Activated naive CD4-positive, alpha-beta T cell treated with anti-CD3 and anti-CD28 coated beads for 36 hours (primary cell): Measurements from ENCODE around the gene FUT8. TPM values are rescaled to one million over a fixed set of nuclear protein-coding genes. Genes with fewer than 3 reads are reported as not detected.
"Not testable (repeated sequence)": the region's sequence is repeated elsewhere in the genome, so short reads cannot be mapped to it uniquely, and the experiment has no call there.

ENCODE experiments used
- CTCF ChIA-PET: fragments of 350-600 bp; sonication (Branson Sonifier 250); formaldehyde crosslinking; loops from one replicate; lab custom pipeline; 2021; ENCODE audit warnings: antibody characterized with exemption; lab: Charles Lee
- DNase-seq: peaks from one replicate; pipeline ENCODE4 v3.0.0-alpha.2; 2020
- H3K27ac Mint-ChIP-seq: one replicate; pipeline ENCODE4 v1.8.0; 2021; ENCODE audit warnings: mild to moderate bottlenecking, mixed read lengths
- H3K27me3 Mint-ChIP-seq: one replicate; pipeline ENCODE4 v1.8.0; 2021; ENCODE audit warnings: low read depth, mixed read lengths
- H3K36me3 Mint-ChIP-seq: one replicate; pipeline ENCODE4 v1.8.0; 2021; ENCODE audit warnings: low read depth, mixed read lengths
- H3K4me1 Mint-ChIP-seq: one replicate; pipeline ENCODE4 v1.8.0; 2021; ENCODE audit warnings: low read depth, mixed read lengths
- H3K4me3 Mint-ChIP-seq: one replicate; pipeline ENCODE4 v1.8.0; 2021; ENCODE audit warnings: mild to moderate bottlenecking, moderate library complexity, mixed read lengths
- H3K9me3 Mint-ChIP-seq: one replicate; pipeline ENCODE4 v1.8.0; 2021; ENCODE audit warnings: mixed read lengths
- intact Hi-C: fragments of 100-400 bp; cut with micrococcal nuclease; formaldehyde crosslinking; loops from one replicate; pipeline ENCODE4 v1.15.1; 2023
- total RNA-seq, 2 experiments: library from RNA; stranded (reverse); gene quantifications; one replicate each; pipeline ENCODE4 v1.2.3, GENCODE V29; 2021

FUT8 gene
- total RNA-seq, 2 experiments from 2014 or later = 34.6 to 38.7 TPM

- CTCF ChIA-PET = no interaction called here
- Mint-ChIP-seq H3K27me3 (no peaks in the 10 kb centered on the region), H3K4me3 (no peak overlapping the region), H3K36me3 (peaks cover 21% of the 10 kb centered on the region), H3K27ac (no peak overlapping the region), H3K4me1 (peaks cover 29% of the 10 kb centered on the region), H3K9me3 (no peaks in the 10 kb centered on the region)
- DNase-seq = no peak
- intact Hi-C loops = no loop called here
Observed at GRCh38 chr14:65465584-65465983, 53.1 kb downstream of the FUT8 start.

DNA sequence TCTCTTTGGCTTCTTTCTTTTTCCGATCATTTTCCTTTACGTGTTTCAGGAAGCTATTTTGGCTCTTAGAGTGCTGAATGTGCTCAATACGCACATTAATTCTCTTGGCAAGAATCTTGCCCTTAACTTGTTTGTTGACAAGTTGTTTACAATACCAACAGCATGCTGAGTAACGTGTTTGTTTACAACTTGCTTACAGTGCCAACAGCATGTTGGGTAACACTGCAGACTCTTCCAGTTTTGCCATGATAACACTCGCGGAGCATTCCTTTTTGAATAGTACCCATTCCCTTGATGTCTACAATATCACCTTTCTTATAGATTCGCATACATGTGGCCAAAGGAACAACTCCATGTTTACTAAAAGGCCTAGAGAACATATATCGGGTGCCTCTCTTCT lies 55.4 kb downstream of the FUT8 start:
- H3K4me3 Mint-ChIP-seq, intact Hi-C loops, H3K27me3 Mint-ChIP-seq, CTCF ChIA-PET, H3K27ac Mint-ChIP-seq, H3K9me3 Mint-ChIP-seq, DNase-seq: not testable (repeated sequence)
- Mint-ChIP-seq H3K36me3 (peaks cover 12% of the 10 kb centered on the region), H3K4me1 (peaks cover 19% of the 10 kb centered on the region)

- Mint-ChIP-seq H3K27ac (no peak overlapping the region), H3K4me3 (no peak overlapping the region), H3K4me1 (peaks cover 17% of the 10 kb centered on the region), H3K27me3 (no peaks in the 10 kb centered on the region), H3K9me3 (no peaks in the 10 kb centered on the region), H3K36me3 (peaks cover 11% of the 10 kb centered on the region)
- CTCF ChIA-PET = no interaction called here
- DNase-seq = no peak
- intact Hi-C loops = no loop called here
Observed at GRCh38 chr14:65469903-65470302, 57.4 kb downstream of the FUT8 start.

DNA sequence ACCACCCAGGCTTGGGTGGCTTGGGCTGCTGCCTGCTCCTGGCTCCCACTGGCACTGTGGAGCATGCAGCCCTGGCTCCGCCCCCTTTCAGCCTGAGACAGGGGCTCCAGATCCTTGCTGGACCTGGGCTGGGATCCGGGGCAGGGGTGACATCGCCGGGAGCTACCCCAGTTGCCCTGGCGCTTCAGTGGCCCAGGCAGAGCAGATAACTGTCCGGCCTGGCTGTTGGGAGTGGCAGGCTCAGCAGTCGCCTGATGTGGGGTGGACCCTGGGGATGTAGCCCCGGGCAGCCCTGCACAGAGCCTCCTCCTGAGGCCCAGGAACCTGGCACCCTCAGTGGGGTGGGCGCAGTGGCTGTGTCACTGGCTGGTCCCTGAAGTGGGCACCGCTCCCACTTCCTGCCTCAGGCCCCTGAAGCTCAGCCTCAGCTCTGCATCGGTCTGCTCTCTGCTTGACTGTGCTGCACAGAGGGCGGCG lies 57.9 kb downstream of the FUT8 start:
- no peak for DNase-seq
- H3K36me3 Mint-ChIP-seq = peaks cover 13% of the 10 kb centered on the region
- no peaks in the 10 kb centered on the region for H3K9me3 Mint-ChIP-seq
- H3K4me1 Mint-ChIP-seq = peaks cover 19% of the 10 kb centered on the region
- no peaks in the 10 kb centered on the region for H3K27me3 Mint-ChIP-seq
- intact Hi-C loops = no loop called here
- CTCF ChIA-PET = interaction anchor here (0.6 kb wide), 1 partner anchor 550 kb away, joined by 3 read pairs; no protein-coding TSS in a partner anchor
- H3K4me3 Mint-ChIP-seq = no peak overlapping the region
- no peak overlapping the region for H3K27ac Mint-ChIP-seq

DNA sequence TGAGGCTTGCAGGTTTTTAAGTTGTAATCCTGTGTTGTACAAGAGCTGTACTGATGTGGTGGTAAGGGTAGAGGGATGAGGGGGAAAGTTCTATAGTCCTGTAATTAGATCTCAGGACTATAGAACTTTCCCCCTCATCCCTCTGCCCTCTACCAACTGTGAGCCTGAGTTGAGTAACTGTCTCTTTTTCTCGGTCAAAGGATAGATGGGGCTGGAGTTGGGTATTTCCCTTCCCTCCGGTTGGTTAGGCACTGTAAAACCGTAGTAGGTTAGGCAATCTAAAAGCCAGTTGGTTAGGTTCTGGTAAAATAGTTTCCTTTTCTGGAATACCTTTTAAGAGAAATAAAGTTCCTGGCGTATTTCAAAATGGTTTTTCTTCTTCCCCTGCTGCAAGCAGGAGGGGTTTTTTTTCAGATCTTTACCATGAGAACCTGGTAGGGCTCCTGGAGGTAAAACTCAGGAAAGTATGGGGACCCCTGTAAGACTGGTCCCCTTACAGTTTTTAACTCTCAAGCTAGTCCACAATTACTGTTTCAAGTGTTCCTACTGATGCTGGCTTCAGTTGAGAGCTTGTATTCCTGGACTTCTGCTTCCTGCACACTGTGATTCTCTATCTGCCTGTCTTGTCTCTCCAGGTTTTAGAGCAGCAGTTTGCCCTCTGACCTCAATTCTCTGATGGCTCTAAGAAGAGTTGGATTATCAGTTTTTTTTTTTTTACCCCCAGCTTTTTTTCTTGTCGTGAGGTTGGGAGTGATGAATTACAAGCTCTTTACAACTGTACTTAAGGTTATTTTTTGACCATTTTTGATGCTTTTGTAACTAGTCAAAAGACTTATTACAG lies 58.7 kb downstream of the FUT8 start:
- CTCF ChIA-PET = interaction anchor here (1.4 kb wide), 1 partner anchor 14 kb away, joined by 3 read pairs; no protein-coding TSS in a partner anchor
- no peak for DNase-seq
- H3K27ac Mint-ChIP-seq = no peak overlapping the region
- H3K4me3 Mint-ChIP-seq = no peak overlapping the region
- H3K27me3 Mint-ChIP-seq = no peaks in the 10 kb centered on the region
- peaks cover 25% of the 10 kb centered on the region for H3K4me1 Mint-ChIP-seq
- H3K36me3 Mint-ChIP-seq = peaks cover 13% of the 10 kb centered on the region
- intact Hi-C loops = no loop called here
- H3K9me3 Mint-ChIP-seq = no peaks in the 10 kb centered on the region

DNA sequence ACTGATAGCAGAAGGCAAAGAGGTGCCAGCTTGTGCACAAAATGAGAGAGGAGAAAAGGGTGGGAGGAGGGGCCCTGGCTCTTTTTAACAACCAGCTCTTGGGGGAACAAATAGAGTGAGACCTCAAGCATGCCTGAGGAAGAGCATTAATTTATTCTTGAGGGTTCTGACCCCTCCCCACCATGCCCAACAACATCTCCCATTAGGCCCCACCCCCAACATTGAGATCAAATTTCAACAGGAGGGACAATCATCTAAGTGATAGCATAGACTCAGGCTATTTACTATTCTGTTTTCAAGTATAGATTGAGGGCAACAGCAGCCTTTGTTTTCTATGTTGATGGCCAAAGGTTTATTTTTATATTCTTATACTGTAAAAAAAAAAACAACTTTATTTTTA lies 59.7 kb downstream of the FUT8 start:
- CTCF ChIA-PET = interaction anchor here (1.4 kb wide), 1 partner anchor 14 kb away, joined by 3 read pairs; no protein-coding TSS in a partner anchor
- intact Hi-C loops = no loop called here
- no peak for DNase-seq
- Mint-ChIP-seq H3K4me1 (peaks cover 32% of the 10 kb centered on the region), H3K9me3 (no peaks in the 10 kb centered on the region), H3K27me3 (no peaks in the 10 kb centered on the region), H3K36me3 (peaks cover 13% of the 10 kb centered on the region), H3K4me3 (no peak overlapping the region), H3K27ac (no peak overlapping the region)

DNA sequence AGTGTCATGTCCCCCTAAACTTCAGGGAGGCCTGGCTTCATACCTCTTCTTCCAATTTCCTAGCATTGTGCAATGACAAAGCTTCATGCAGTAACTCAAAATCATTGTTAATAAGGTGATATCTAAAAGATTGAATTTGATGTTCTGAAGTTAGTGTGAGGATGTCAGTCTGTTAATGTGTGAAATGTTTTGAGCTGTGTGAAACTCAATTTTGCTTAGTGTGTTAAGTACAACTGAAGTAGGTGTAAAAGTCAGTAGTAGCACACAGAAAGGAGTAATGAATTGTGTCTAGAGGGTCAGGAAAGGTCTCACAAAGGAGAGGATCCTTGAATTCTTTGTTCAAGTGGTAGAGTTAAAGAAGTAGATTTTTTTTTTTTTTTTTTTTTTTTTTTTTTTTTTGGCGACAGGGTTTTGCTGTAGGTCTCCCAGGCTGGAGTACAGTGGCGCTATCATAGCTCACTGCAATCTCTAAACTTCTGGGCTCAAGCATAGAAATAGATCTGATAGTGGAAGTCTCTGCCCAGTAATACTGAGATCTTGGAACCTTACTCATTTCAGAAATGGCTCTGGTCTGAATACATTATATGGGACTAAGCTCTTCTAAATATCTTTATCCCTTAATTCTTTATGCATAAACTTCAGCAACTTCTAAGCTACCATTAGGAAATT lies 63.9 kb downstream of the FUT8 start:
- H3K27ac Mint-ChIP-seq = no peak overlapping the region
- peaks cover 10% of the 10 kb centered on the region for H3K36me3 Mint-ChIP-seq
- peak; percentile 18 for DNase-seq
- no peak overlapping the region for H3K4me3 Mint-ChIP-seq
- peaks cover 56% of the 10 kb centered on the region for H3K4me1 Mint-ChIP-seq
- no peaks in the 10 kb centered on the region for H3K27me3 Mint-ChIP-seq
- intact Hi-C loops = loop anchor here (2.0 to 5.0 kb wide), 3 partner anchors 38 to 269 kb away; no protein-coding TSS in a partner anchor
- H3K9me3 Mint-ChIP-seq = no peaks in the 10 kb centered on the region
- CTCF ChIA-PET = interaction anchor here (0.6 to 3.7 kb wide), 7 partner anchors 9 to 1152 kb away, joined by 3 to 13 read pairs (median 4); no protein-coding TSS in a partner anchor

DNA sequence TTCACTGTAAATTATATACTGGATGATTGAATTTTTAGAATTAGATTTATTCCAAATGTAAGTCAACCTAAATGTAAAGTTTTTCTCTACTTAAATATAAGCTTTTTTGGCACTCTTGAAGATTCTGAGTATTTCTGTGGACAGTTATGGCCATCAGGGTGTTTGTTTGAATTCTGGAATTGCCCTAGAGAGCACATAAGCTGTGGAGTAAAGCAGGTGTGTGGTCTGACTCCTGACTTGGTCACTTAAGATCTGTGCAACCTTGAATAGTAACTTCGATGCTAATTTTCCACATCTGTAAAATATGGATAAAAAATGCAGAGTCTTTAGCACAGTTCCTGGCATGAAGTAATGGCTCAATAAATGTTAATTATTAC lies 64.4 kb downstream of the FUT8 start:
- intact Hi-C loops = loop anchor here (2.0 to 5.0 kb wide), 3 partner anchors 38 to 270 kb away; no protein-coding TSS in a partner anchor
- no peak overlapping the region for H3K27ac Mint-ChIP-seq
- CTCF ChIA-PET = interaction anchor here (0.6 to 3.7 kb wide), 7 partner anchors 9 to 484 kb away, joined by 3 to 13 read pairs (median 4); no protein-coding TSS in a partner anchor
- no peak for DNase-seq
- peaks cover 56% of the 10 kb centered on the region for H3K4me1 Mint-ChIP-seq
- H3K36me3 Mint-ChIP-seq = peaks cover 10% of the 10 kb centered on the region
- no peaks in the 10 kb centered on the region for H3K27me3 Mint-ChIP-seq
- H3K9me3 Mint-ChIP-seq = no peaks in the 10 kb centered on the region
- no peak overlapping the region for H3K4me3 Mint-ChIP-seq

- no peak overlapping the region for H3K27ac Mint-ChIP-seq
- peaks cover 61% of the 10 kb centered on the region for H3K4me1 Mint-ChIP-seq
- DNase-seq = no peak
- peaks cover 11% of the 10 kb centered on the region for H3K36me3 Mint-ChIP-seq
- no peak overlapping the region for H3K4me3 Mint-ChIP-seq
- intact Hi-C loops = loop anchor here (5.0 kb wide), 1 partner anchor 271 kb away; no protein-coding TSS in a partner anchor
- no peaks in the 10 kb centered on the region for H3K9me3 Mint-ChIP-seq
- CTCF ChIA-PET = interaction anchor here (0.5 to 3.7 kb wide), 7 partner anchors 8 to 402 kb away, joined by 3 to 13 read pairs (median 4); no protein-coding TSS in a partner anchor
- no peaks in the 10 kb centered on the region for H3K27me3 Mint-ChIP-seq
Observed at GRCh38 chr14:65478017-65478416, 65.5 kb downstream of the FUT8 start.

- H3K4me1 Mint-ChIP-seq = peaks cover 61% of the 10 kb centered on the region
- no peak overlapping the region for H3K27ac Mint-ChIP-seq
- intact Hi-C loops = loop anchor here (5.0 kb wide), 1 partner anchor 271 kb away; no protein-coding TSS in a partner anchor
- peaks cover 11% of the 10 kb centered on the region for H3K36me3 Mint-ChIP-seq
- no peaks in the 10 kb centered on the region for H3K9me3 Mint-ChIP-seq
- no peak overlapping the region for H3K4me3 Mint-ChIP-seq
- peak; percentile 13 for DNase-seq
- CTCF ChIA-PET = interaction anchor here (0.6 to 3.7 kb wide), 5 partner anchors 26 to 403 kb away, joined by 3 to 13 read pairs (median 4); no protein-coding TSS in a partner anchor
- H3K27me3 Mint-ChIP-seq = no peaks in the 10 kb centered on the region
Observed at GRCh38 chr14:65478596-65478995, 66.1 kb downstream of the FUT8 start.

DNA sequence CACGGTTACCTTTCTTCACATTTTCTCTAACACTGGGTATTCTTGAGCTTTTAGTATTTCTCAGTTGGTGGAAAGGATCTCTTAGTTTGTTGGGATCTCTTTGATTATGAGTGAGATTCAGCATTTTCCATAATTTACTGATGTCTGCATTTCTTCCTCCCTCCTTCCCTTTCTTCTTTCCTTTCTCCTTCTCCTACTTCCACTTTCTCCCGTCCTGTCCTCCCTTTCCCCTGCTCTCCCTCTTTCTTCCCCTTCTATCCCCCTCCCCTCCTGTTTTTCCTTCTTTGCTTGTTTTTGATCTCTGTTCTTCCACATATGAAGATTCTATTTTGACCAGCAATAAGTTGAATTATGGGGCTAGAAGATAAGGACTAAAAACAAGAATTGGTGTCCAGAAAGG lies 66.9 kb downstream of the FUT8 start:
- CTCF ChIA-PET = interaction anchor here (1.3 to 3.7 kb wide), 2 partner anchors 25 to 64 kb away, joined by 3 to 13 read pairs; no protein-coding TSS in a partner anchor
- H3K36me3 Mint-ChIP-seq = peaks cover 8% of the 10 kb centered on the region
- no peak for DNase-seq
- H3K27ac Mint-ChIP-seq = no peak overlapping the region
- H3K4me1 Mint-ChIP-seq = peaks cover 64% of the 10 kb centered on the region
- H3K9me3 Mint-ChIP-seq = no peaks in the 10 kb centered on the region
- intact Hi-C loops = loop anchor here (5.0 kb wide), 1 partner anchor 272 kb away; no protein-coding TSS in a partner anchor
- H3K27me3 Mint-ChIP-seq = no peaks in the 10 kb centered on the region
- H3K4me3 Mint-ChIP-seq = no peak overlapping the region
